ENCODE data around the gene UQCC3. TPM values are rescaled to one million over a fixed set of nuclear protein-coding genes. Genes with fewer than 3 reads are reported as not detected.
A peak's percentile ranks its signal among the peaks of the same experiment; 100 is the strongest.
"Not testable (repeated sequence)": the region's sequence is repeated elsewhere in the genome, so short reads cannot be mapped to it uniquely, and the experiment has no call there.

UQCC3 gene
- total RNA-seq, 2 experiments from 2014 or later = 4.1 to 6.4 TPM

- ChIA-PET CTCF (interaction anchor here (0.5 to 1.2 kb wide), 4 partner anchors 16 to 131 kb away, joined by 3 to 4 read pairs (median 4); partner anchors contain the start of gene TUT1), POLR2A (interaction anchor here (4.1 kb wide), 1 partner anchor 16 kb away, joined by 21 read pairs; the partner anchor contains the start of genes C11orf98 and CSKMT)
Observed at GRCh38 chr11:62648185-62648966, 23.1 kb upstream of the UQCC3 start.

DNA sequence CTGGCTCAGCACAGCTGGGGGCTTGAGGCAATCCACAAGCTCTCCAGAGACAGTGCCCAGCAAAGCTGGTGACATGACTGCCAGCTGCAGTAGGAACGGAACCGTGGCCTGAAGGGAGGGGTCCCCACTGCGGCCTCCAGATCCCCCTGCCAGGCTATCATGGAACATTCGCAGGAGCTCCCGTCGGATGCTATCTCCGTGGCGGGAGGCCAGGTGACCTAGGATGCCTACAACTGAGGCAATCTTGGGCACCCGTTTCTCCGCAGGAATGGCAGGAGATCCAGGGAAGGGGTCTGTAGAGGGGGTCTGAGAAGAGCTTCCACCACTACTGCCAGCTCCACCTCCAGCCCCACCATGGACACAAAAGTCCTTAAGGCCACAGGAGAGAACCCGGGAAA is 22.5 kb upstream of the UQCC3 start:
- no peak overlapping the region for H3K27ac Mint-ChIP-seq
- peaks cover 34% of the 10 kb centered on the region for H3K4me1 Mint-ChIP-seq
- H3K9me3 Mint-ChIP-seq (ENCODE audit: low read depth) = no peaks in the 10 kb centered on the region
- intact Hi-C loops (cut with DNase I, micrococcal nuclease) = no loop called here
- ChIA-PET CTCF (interaction anchor here (0.5 to 1.2 kb wide), 3 partner anchors 15 to 131 kb away, joined by 3 to 4 read pairs (median 4); partner anchors contain the start of gene TUT1), POLR2A (interaction anchor here (1.4 to 4.1 kb wide), 2 partner anchors 16 to 78 kb away, joined by 4 to 21 read pairs; partner anchors contain the start of genes C11orf98, CSKMT and HNRNPUL2)
- no peak for DNase-seq
- no peak for ATAC-seq
- no peaks in the 10 kb centered on the region for H3K27me3 Mint-ChIP-seq
- H3K4me3 Mint-ChIP-seq = no peak overlapping the region
- H3K36me3 Mint-ChIP-seq (ENCODE audit: low read depth) = peaks cover 24% of the 10 kb centered on the region

More at GRCh38 chr11:62648185-62648966, 23.1 kb upstream of the UQCC3 start:
- H3K4me3 Mint-ChIP-seq = no peak overlapping the region
- peaks cover 31% of the 10 kb centered on the region for H3K4me1 Mint-ChIP-seq
- H3K9me3 Mint-ChIP-seq (ENCODE audit: low read depth) = no peaks in the 10 kb centered on the region
- H3K36me3 Mint-ChIP-seq (ENCODE audit: low read depth) = peaks cover 26% of the 10 kb centered on the region
- ATAC-seq = no peak
- intact Hi-C loops (cut with DNase I, micrococcal nuclease) = no loop called here
- DNase-seq = no peak
- no peak overlapping the region for H3K27ac Mint-ChIP-seq
- H3K27me3 Mint-ChIP-seq = no peaks in the 10 kb centered on the region

DNA sequence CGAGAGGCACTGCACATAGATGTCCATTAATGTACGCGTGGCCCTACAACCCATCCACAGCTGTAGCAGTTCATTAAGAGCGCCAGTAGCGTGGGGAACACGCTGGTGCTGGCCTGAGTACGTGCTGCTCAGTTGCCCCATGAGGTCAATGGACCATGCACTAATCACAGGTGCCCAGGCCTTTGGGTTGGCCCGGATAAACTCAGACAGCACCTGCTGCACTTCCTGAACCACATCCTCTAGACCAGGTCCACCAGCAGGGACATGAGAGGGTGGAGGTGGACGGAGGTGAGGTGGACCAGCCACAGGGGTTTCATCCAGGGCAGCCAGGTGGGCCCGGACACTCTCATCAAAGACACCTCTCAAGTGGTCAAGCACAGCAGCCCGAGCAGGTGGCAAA is 22.0 kb upstream of the UQCC3 start:
- H3K4me1 Mint-ChIP-seq = peaks cover 35% of the 10 kb centered on the region
- H3K27ac Mint-ChIP-seq = no peak overlapping the region
- POLR2A ChIA-PET = interaction anchor here (0.6 to 4.1 kb wide), 4 partner anchors 15 to 78 kb away, joined by 3 to 21 read pairs (median 4); partner anchors contain the start of genes C11orf98, CSKMT and HNRNPUL2
- peaks cover 20% of the 10 kb centered on the region for H3K36me3 Mint-ChIP-seq (ENCODE audit: low read depth)
- no peaks in the 10 kb centered on the region for H3K9me3 Mint-ChIP-seq (ENCODE audit: low read depth)
- ATAC-seq = no peak
- intact Hi-C loops (cut with DNase I, micrococcal nuclease) = no loop called here
- CTCF ChIA-PET = interaction anchor here (0.7 to 1.2 kb wide), 3 partner anchors 15 to 112 kb away, joined by 3 to 4 read pairs (median 3); partner anchors contain the start of genes POLR2G and TUT1
- no peaks in the 10 kb centered on the region for H3K27me3 Mint-ChIP-seq
- DNase-seq = no peak
- no peak overlapping the region for H3K4me3 Mint-ChIP-seq

GRCh38 chr11:62650283-62650682 is 21.2 kb upstream of the UQCC3 start:
- intact Hi-C loops (cut with DNase I, micrococcal nuclease); H3K4me3 Mint-ChIP-seq; H3K27me3 Mint-ChIP-seq; H3K9me3 Mint-ChIP-seq (ENCODE audit: low read depth); DNase-seq; ATAC-seq: not testable (repeated sequence)
- peaks cover 30% of the 10 kb centered on the region for H3K4me1 Mint-ChIP-seq
- ChIA-PET CTCF (interaction anchor here (0.7 to 1.5 kb wide), 3 partner anchors 15 to 111 kb away, joined by 3 to 5 read pairs (median 4); partner anchors contain the start of genes B3GAT3, C11orf98, CSKMT and POLR2G), POLR2A (interaction anchor here (1.4 to 1.6 kb wide), 2 partner anchors 18 to 77 kb away, joined by 4 read pairs; partner anchors contain the start of gene HNRNPUL2)
- peaks cover 15% of the 10 kb centered on the region for H3K36me3 Mint-ChIP-seq (ENCODE audit: low read depth)
- peak overlapping the region; percentile 25 for H3K27ac Mint-ChIP-seq

DNA sequence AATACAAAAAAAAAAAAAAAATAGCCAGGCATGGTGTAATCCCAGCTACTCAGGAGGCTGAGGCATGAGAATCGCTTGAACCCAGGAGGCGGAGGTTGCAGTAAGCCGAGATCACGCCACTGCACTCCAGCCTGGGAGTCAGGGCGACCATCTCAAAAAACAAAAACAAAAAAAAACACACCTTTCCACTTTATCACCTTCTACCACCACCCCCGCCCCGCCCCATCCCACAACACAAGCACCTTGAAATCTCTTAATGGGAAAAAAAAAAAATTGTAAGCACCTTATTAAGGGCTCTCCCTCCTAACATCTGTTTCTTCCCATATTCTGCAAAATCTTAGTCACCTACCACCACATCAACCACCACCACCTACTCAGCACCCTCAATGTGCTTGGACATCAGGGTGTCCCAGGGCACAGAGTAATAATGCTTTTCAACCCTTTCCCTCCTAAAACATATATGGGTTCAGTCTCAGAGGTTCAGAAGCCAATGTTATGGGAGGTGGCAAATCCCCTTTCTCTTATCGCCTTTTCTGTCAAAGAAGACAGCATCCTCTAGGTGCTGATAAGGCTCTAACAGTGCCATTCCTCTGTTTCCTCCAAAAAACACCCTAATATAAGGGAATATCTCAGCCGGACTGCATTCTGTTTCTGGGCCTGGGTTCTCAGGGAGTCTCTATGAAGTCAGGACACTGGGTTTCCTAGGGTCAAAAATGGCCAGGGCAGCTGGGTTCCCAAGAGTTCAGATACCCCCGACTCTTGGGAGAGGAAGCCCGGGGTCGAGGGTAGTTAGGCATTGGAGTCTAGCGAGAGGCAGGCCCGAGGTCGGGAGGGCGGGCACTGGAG is 19.1 kb upstream of the UQCC3 start:
- DNase-seq (no peak), ATAC-seq (no peak)
- Mint-ChIP-seq H3K36me3 (ENCODE audit: low read depth) (peaks cover 12% of the 10 kb centered on the region), H3K27ac (peak overlapping the region; percentile 91), H3K27me3 (no peaks in the 10 kb centered on the region), H3K9me3 (ENCODE audit: low read depth) (no peaks in the 10 kb centered on the region), H3K4me1 (peaks cover 23% of the 10 kb centered on the region), H3K4me3 (peak overlapping the region; percentile 88)
- intact Hi-C loops (cut with DNase I, micrococcal nuclease) = loop anchor here (1.0 to 2.0 kb wide), 9 partner anchors 13 to 102 kb away; partner anchors contain the start of genes C11orf98 (in 2 of the 2), CSKMT (in 2 of the 2), TUT1 (in 2 of the 2) and HNRNPUL2 (in 1 of the 2)
- CTCF ChIA-PET = interaction anchor here (0.6 to 4.0 kb wide), 5 partner anchors 12 to 61 kb away, joined by 3 to 21 read pairs (median 4); partner anchors contain the start of genes C11orf98, CSKMT, TUT1 and UQCC3
- POLR2A ChIA-PET = interaction anchor here (0.6 to 2.0 kb wide), 11 partner anchors 13 to 189 kb away, joined by 3 to 27 read pairs (median 7); partner anchors contain the start of genes B3GAT3, C11orf98, CSKMT and HNRNPUL2

- H3K4me1 Mint-ChIP-seq = peaks cover 21% of the 10 kb centered on the region
- peak overlapping the region; percentile 44 for H3K4me3 Mint-ChIP-seq
- H3K36me3 Mint-ChIP-seq (ENCODE audit: low read depth) = peaks cover 8% of the 10 kb centered on the region
- no peaks in the 10 kb centered on the region for H3K9me3 Mint-ChIP-seq (ENCODE audit: low read depth)
- H3K27me3 Mint-ChIP-seq = no peaks in the 10 kb centered on the region
- ATAC-seq = no peak
- H3K27ac Mint-ChIP-seq = peak overlapping the region; percentile 11
- POLR2A ChIA-PET = interaction anchor here (0.7 to 3.0 kb wide), 2 partner anchors 10 to 11 kb away, joined by 3 to 28 read pairs; partner anchors contain the start of genes C11orf98 and CSKMT
- DNase-seq = no peak
- intact Hi-C loops (cut with DNase I, micrococcal nuclease) = no loop called here
- CTCF ChIA-PET = interaction anchor here (0.7 to 4.0 kb wide), 4 partner anchors 11 to 133 kb away, joined by 3 to 21 read pairs (median 4); partner anchors contain the start of genes C11orf98, CSKMT and TMEM179B
Observed at GRCh38 chr11:62654297-62654696, 17.2 kb upstream of the UQCC3 start.

- Mint-ChIP-seq H3K4me3 (no peak overlapping the region), H3K9me3 (ENCODE audit: low read depth) (no peaks in the 10 kb centered on the region), H3K27me3 (no peaks in the 10 kb centered on the region), H3K4me1 (peaks cover 12% of the 10 kb centered on the region), H3K27ac (no peak overlapping the region), H3K36me3 (ENCODE audit: low read depth) (peaks cover 6% of the 10 kb centered on the region)
- ChIA-PET POLR2A (interaction anchor here (0.7 to 3.0 kb wide), 4 partner anchors 8 to 175 kb away, joined by 3 to 28 read pairs (median 4); partner anchors contain the start of genes C11orf98, CSKMT and TUT1), CTCF (interaction anchor here (0.7 to 1.5 kb wide), 6 partner anchors 10 to 131 kb away, joined by 3 read pairs; partner anchors contain the start of genes LRRN4CL and TMEM179B)
- ATAC-seq (no peak), DNase-seq (no peak)
- intact Hi-C loops (cut with DNase I, micrococcal nuclease) = no loop called here
Observed at GRCh38 chr11:62656796-62657429, 14.6 kb upstream of the UQCC3 start.

DNA sequence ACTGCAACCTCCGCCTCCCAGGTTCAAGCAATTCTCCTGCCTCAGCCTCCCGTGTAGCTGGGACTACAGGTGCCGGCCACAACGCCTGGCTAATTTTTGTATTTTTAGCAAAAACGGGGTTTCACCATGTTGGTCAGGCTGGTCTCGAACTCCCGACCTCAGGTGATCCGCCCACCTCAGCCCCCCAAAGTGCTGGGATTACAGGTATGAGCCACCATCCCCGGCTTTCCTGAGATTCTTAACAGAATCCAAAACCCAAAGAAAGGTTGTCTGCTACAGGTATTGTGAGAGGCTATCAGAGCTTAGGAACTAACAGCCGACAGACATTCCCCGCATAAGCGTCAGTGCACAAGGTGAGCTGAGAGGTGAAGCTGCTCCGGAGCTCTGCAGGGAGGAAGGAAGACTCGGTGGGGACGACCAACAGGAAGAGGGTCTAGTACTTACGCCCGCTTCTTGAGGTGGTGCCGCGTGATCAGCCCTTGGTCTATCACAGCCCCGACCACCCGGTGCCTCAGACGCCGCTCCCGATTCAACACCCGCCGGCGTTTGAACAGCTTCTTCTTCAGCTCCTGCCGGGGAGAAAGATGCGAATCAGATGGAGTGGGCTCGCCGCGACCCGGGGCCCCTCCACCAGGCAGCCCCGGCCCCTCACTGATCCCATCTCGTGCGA is 6.9 kb upstream of the UQCC3 start:
- Mint-ChIP-seq H3K4me3 (peak overlapping the region; percentile 93), H3K27ac (peak overlapping the region; percentile 89), H3K9me3 (ENCODE audit: low read depth) (no peaks in the 10 kb centered on the region), H3K4me1 (peaks cover 32% of the 10 kb centered on the region), H3K36me3 (ENCODE audit: low read depth) (peaks cover 47% of the 10 kb centered on the region), H3K27me3 (no peaks in the 10 kb centered on the region)
- intact Hi-C loops (cut with DNase I, micrococcal nuclease) = loop anchor here (1.0 to 2.0 kb wide), 13 partner anchors 11 to 191 kb away; partner anchors contain the start of genes EML3 (in 2 of the 2), GANAB (in 2 of the 2), INTS5 (in 2 of the 2) and TUT1 (in 2 of the 2)
- POLR2A ChIA-PET = interaction anchor here (0.5 to 2.8 kb wide), 35 partner anchors 9 to 699 kb away, joined by 3 to 38 read pairs (median 7); partner anchors contain the start of genes B3GAT3, BSCL2, EEF1G and GANAB
- ATAC-seq (peak; percentile 60), DNase-seq (peak; percentile 75)
- CTCF ChIA-PET = interaction anchor here (0.6 to 2.7 kb wide), 17 partner anchors 9 to 363 kb away, joined by 3 to 21 read pairs (median 4); partner anchors contain the start of genes BSCL2, GNG3, INTS5 and MTA2

GRCh38 chr11:62665075-62665598 is 6.3 kb upstream of the UQCC3 start, which contains the start of the genes C11orf98 and CSKMT:
Gene C11orf98 (minus strand): TSS chr11:62665210. CDS start chr11:62665169, 41 bp downstream.
Gene CSKMT (plus strand): TSS chr11:62665312. CDS start chr11:62665880, 568 bp downstream.
- ATAC-seq (peak; percentile 90), DNase-seq (peak; percentile 97)
- H3K36me3 Mint-ChIP-seq (ENCODE audit: low read depth) = peaks cover 51% of the 10 kb centered on the region
- ChIA-PET CTCF (interaction anchor here (0.6 to 2.7 kb wide), 18 partner anchors 9 to 362 kb away, joined by 3 to 21 read pairs (median 4); partner anchors contain the start of genes BSCL2, GNG3, INTS5 and MTA2), POLR2A (interaction anchor here (0.5 to 2.8 kb wide), 36 partner anchors 8 to 1653 kb away, joined by 3 to 38 read pairs (median 6); partner anchors contain the start of genes B3GAT3, BSCL2, EEF1G and GANAB)
- H3K4me1 Mint-ChIP-seq = peaks cover 38% of the 10 kb centered on the region
- peak within 1 kb of the TSS; percentile 89 for H3K27ac Mint-ChIP-seq
- H3K4me3 Mint-ChIP-seq = peak within 1 kb of the TSS; percentile 93
- H3K27me3 Mint-ChIP-seq = no peaks in the 10 kb centered on the region
- no peaks in the 10 kb centered on the region for H3K9me3 Mint-ChIP-seq (ENCODE audit: low read depth)
- intact Hi-C loops (cut with DNase I, micrococcal nuclease) = loop anchor here (1.0 to 2.0 kb wide), 13 partner anchors 12 to 190 kb away; partner anchors contain the start of genes EML3 (in 2 of the 2), GANAB (in 2 of the 2), INTS5 (in 2 of the 2) and TUT1 (in 2 of the 2)

All from activated CD4-positive, alpha-beta T cell treated with anti-CD3 and anti-CD28 coated beads for 36 hours (primary cell).